Stimulated activated CD4-positive, alpha-beta T cell treated with anti-CD3 and anti-CD28 coated beads, Interleukin-15, amount 100 ng/mL, for 48 hours (primary cell): Measurements from ENCODE around the gene GPR17.

Source experiments
- DNase-seq, 2 donors: peaks; one replicate each; pipeline ENCODE4 v3.0.0-alpha.2; 2020; ENCODE audit warnings: low read depth in 2 of 2

The GPR17 gene

GRCh38 chr2:127671557-127672302 is 25.8 kb downstream of the GPR17 start:
- no peak for DNase-seq

- DNase-seq, result no peak
Observed at GRCh38 chr2:127672341-127673224, 26.6 kb downstream of the GPR17 start.

- DNase-seq, result no peak
Observed at GRCh38 chr2:127673291-127674069, 27.5 kb downstream of the GPR17 start.

- DNase-seq, result no peak
Observed at GRCh38 chr2:127674241-127675209, 28.6 kb downstream of the GPR17 start.

GRCh38 chr2:127675331-127676261 is 29.6 kb downstream of the GPR17 start, which contains the start of gene LIMS2:
Gene LIMS2 (minus strand): TSS chr2:127675530. CDS start chr2:127675024, 506 bp downstream.
- DNase-seq, result no peak

- DNase-seq, result no peak
Observed at GRCh38 chr2:127676906-127677305, 31.0 kb downstream of the GPR17 start.

GRCh38 chr2:127678531-127678930 is 32.6 kb downstream of the GPR17 start:
- no peak for DNase-seq

GRCh38 chr2:127678991-127679390 is 33.0 kb downstream of the GPR17 start:
- no peak for DNase-seq

GRCh38 chr2:127679680-127680361 is 33.9 kb downstream of the GPR17 start:
- no peak for DNase-seq

GRCh38 chr2:127680706-127681287 is 34.8 kb downstream of the GPR17 start:
- DNase-seq, result no peak

GRCh38 chr2:127681288-127681804 is 35.4 kb downstream of the GPR17 start:
- DNase-seq, result no peak

GRCh38 chr2:127681976-127682857 is 36.3 kb downstream of the GPR17 start:
- no peak for DNase-seq

GRCh38 chr2:127683056-127683455 is 37.1 kb downstream of the GPR17 start:
- DNase-seq, result no peak

- DNase-seq, result no peak
Observed at GRCh38 chr2:127683757-127684156, 37.8 kb downstream of the GPR17 start.

- DNase-seq, result no peak
Observed at GRCh38 chr2:127685410-127686080, 39.6 kb downstream of the GPR17 start.

- DNase-seq, result no peak
Observed at GRCh38 chr2:127688405-127688804, 42.5 kb downstream of the GPR17 start.

- DNase-seq, result no peak
Observed at GRCh38 chr2:127690696-127691095, 44.7 kb downstream of the GPR17 start.
